Thyroid gland (tissue), 4 donors: ENCODE measurements around the gene ITPR2.

ENCODE experiments used
- CTCF ChIP-seq, 6 experiments: fragments of 200-600 bp in 3 of 6; fragments of 450-650 bp in 3 of 6; sonication (generic) in 3 of 6; IDR thresholded peaks; one replicate each; pipeline ENCODE4 v1.5.1; 2016 to 2019; ENCODE audit warnings: antibody characterized with exemption in 6 of 6, mild to moderate bottlenecking in 2 of 6, inconsistent platforms in 1 of 6, moderate library complexity in 1 of 6
- POLR2A ChIP-seq, 2 donors: fragments of 450-650 bp; IDR thresholded peaks; one replicate each; pipeline ENCODE4 v1.6.1; 2017; ENCODE audit warnings: antibody characterized with exemption in 2 of 2, mild to moderate bottlenecking in 2 of 2, moderate library complexity in 1 of 2

DNA sequence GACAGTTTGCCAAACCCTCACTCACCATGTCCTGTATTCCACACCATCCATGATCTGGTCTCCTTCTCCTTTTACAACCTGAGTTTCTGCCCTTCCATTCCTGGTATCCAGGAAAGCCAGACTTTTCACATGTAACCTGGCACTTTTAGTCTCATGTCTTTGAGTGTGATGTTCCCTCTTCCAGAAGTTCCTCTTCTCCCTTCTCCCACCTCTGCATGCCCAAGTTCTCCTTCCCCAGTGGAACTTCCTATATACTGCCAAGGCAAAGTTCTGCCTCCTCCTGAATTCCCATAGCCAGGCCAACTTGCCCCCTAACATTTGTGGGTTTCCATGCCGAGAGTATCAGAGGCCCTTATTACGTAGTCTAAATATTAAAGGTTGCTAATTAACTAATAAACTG lies 3.2 kb upstream of the ITPR2 start:
- TF ChIP-seq CTCF (IDR thresholded peaks at IDR 0.05) = no peak
- no peak for TF ChIP-seq POLR2A (IDR thresholded peaks at IDR 0.05)
